GM23248 (cell line): ENCODE results near the gene FOXF2.

ENCODE experiments used
- EZH2 ChIP-seq: fragments of 200-600 bp; sonication (generic); IDR thresholded peaks from 2 replicates; pipeline ENCODE4 v1.6.1; 2018; ENCODE audit warnings: antibody characterized with exemption, mild to moderate bottlenecking; ENCODE audit not compliant: insufficient read depth, poor library complexity, severe bottlenecking
- EZH2phosphoT487 ChIP-seq: fragments of 200-600 bp; sonication (generic); IDR thresholded peaks from 2 replicates; pipeline ENCODE4 v1.6.1; 2018; ENCODE audit warnings: antibody characterized with exemption, moderate library complexity, mild to moderate bottlenecking, low read depth; ENCODE audit not compliant: insufficient read depth

- TF ChIP-seq EZH2 (no peak), EZH2phosphoT487 (no peak)
Measured at GRCh38 chr6:1424306-1424927, 35.0 kb downstream of the FOXF2 start.
